ENCODE measurements around the gene FRMD5. TPM values are rescaled to one million over a fixed set of nuclear protein-coding genes. Genes with fewer than 3 reads are reported as not detected.

Gene FRMD5
- polyA plus RNA-seq, 1 experiment: 5.2 TPM

GRCh38 chr15:44029940-44030568 is 165.0 kb downstream of the FRMD5 start:
- TF ChIP-seq CTCF (IDR thresholded peaks at IDR 0.05; ENCODE audit: low read depth, low read length): no peak
- ChIA-PET POLR2A (interaction anchor here (0.6 kb wide), 1 partner anchor 70 kb away, joined by 3 read pairs; no protein-coding TSS in a partner anchor), CTCF (interaction anchor here (0.6 to 1.2 kb wide), 3 partner anchors 8 to 126 kb away, joined by 3 read pairs; no protein-coding TSS in a partner anchor)
- no peaks in the 10 kb centered on the region for H3K9me3 ChIP-seq (ENCODE audit: control insufficient read depth, insufficient read depth, low read length)
- H3K4me3 ChIP-seq (ENCODE audit: low read depth, low read length): no peak overlapping the region
- DNase-seq (ENCODE audit: low read depth, low spot score): no peak
- H3K27me3 ChIP-seq (ENCODE audit: control insufficient read depth, insufficient read depth, low read length): no peaks in the 10 kb centered on the region
- H3K27ac ChIP-seq (ENCODE audit: low read depth, low read length): no peak overlapping the region

- no peaks in the 10 kb centered on the region for H3K9me3 ChIP-seq (ENCODE audit: control insufficient read depth, insufficient read depth, low read length)
- ChIA-PET POLR2A (no interaction called here), CTCF (interaction anchor here (0.7 to 1.2 kb wide), 2 partner anchors 38 to 125 kb away, joined by 3 read pairs; no protein-coding TSS in a partner anchor)
- H3K4me3 ChIP-seq (ENCODE audit: low read depth, low read length): no peak overlapping the region
- no peak for DNase-seq (ENCODE audit: low read depth, low spot score)
- H3K27ac ChIP-seq (ENCODE audit: low read depth, low read length): no peak overlapping the region
- TF ChIP-seq CTCF (IDR thresholded peaks at IDR 0.05; ENCODE audit: low read depth, low read length): no peak
- no peaks in the 10 kb centered on the region for H3K27me3 ChIP-seq (ENCODE audit: control insufficient read depth, insufficient read depth, low read length)
These were observed 166.1 kb downstream of the FRMD5 start for GRCh38 chr15:44029003-44029402.

GRCh38 chr15:44028349-44028748 is 166.7 kb downstream of the FRMD5 start:
- no peak for TF ChIP-seq CTCF (IDR thresholded peaks at IDR 0.05; ENCODE audit: low read depth, low read length)

GRCh38 chr15:44024155-44024554 is 170.9 kb downstream of the FRMD5 start:
- H3K9me3 ChIP-seq (ENCODE audit: control insufficient read depth, insufficient read depth, low read length): no peaks in the 10 kb centered on the region
- no peaks in the 10 kb centered on the region for H3K27me3 ChIP-seq (ENCODE audit: control insufficient read depth, insufficient read depth, low read length)
- ChIA-PET CTCF (no interaction called here), POLR2A (no interaction called here)
- no peak for TF ChIP-seq CTCF (IDR thresholded peaks at IDR 0.05; ENCODE audit: low read depth, low read length)
- DNase-seq (ENCODE audit: low read depth, low spot score): no peak
- H3K4me3 ChIP-seq (ENCODE audit: low read depth, low read length): no peak overlapping the region
- H3K27ac ChIP-seq (ENCODE audit: low read depth, low read length): no peak overlapping the region

More at GRCh38 chr15:44028349-44028748, 166.7 kb downstream of the FRMD5 start:
- POLR2A ChIA-PET: no interaction called here
- no peak overlapping the region for H3K27ac ChIP-seq (ENCODE audit: low read depth, low read length)
- DNase-seq (ENCODE audit: low read depth, low spot score): no peak
- no peaks in the 10 kb centered on the region for H3K9me3 ChIP-seq (ENCODE audit: control insufficient read depth, insufficient read depth, low read length)
- no peaks in the 10 kb centered on the region for H3K27me3 ChIP-seq (ENCODE audit: control insufficient read depth, insufficient read depth, low read length)
- CTCF ChIA-PET: no interaction called here
- no peak overlapping the region for H3K4me3 ChIP-seq (ENCODE audit: low read depth, low read length)

GRCh38 chr15:44023176-44023575 is 171.9 kb downstream of the FRMD5 start:
- ChIA-PET POLR2A (no interaction called here), CTCF (interaction anchor here (0.8 to 1.7 kb wide), 3 partner anchors 33 to 119 kb away, joined by 3 to 4 read pairs (median 3); no protein-coding TSS in a partner anchor)
- no peak for TF ChIP-seq CTCF (IDR thresholded peaks at IDR 0.05; ENCODE audit: low read depth, low read length)

More at GRCh38 chr15:44023176-44023575, 171.9 kb downstream of the FRMD5 start:
- no peaks in the 10 kb centered on the region for H3K9me3 ChIP-seq (ENCODE audit: control insufficient read depth, insufficient read depth, low read length)
- no peak overlapping the region for H3K27ac ChIP-seq (ENCODE audit: low read depth, low read length)
- DNase-seq (ENCODE audit: low read depth, low spot score): no peak
- H3K27me3 ChIP-seq (ENCODE audit: control insufficient read depth, insufficient read depth, low read length): no peaks in the 10 kb centered on the region
- no peak overlapping the region for H3K4me3 ChIP-seq (ENCODE audit: low read depth, low read length)

Measured in AG04450 (cell line).